Bronchial epithelial cell (primary cell): ENCODE results near the gene ANKS1A. TPM values are rescaled to one million over a fixed set of nuclear protein-coding genes. Genes with fewer than 3 reads are reported as not detected.
A peak's percentile ranks its signal among the peaks of the same experiment; 100 is the strongest.
"Not testable (repeated sequence)": the region's sequence is repeated elsewhere in the genome, so short reads cannot be mapped to it uniquely, and the experiment has no call there.

Source experiments
- DNase-seq: peaks from one replicate; pipeline ENCODE4 v3.0.0-alpha.2; 2010; ENCODE audit warnings: low read depth
- FAIRE-seq: peaks from 2 replicates; lab custom pipeline; 2011; peaks lifted over from hg19 to GRCh38; lab: Jason Lieb, UNC
- H3K27me3 ChIP-seq: 2 replicates; pipeline ENCODE4 v1.5.1; 2011; ENCODE audit warnings: low read length; ENCODE audit not compliant: control insufficient read depth, insufficient read depth
- H3K36me3 ChIP-seq: 2 replicates; pipeline ENCODE4 v1.5.1; 2011; ENCODE audit warnings: low read length; ENCODE audit not compliant: control insufficient read depth, insufficient read depth
- H3K4me3 ChIP-seq: 2 replicates; pipeline ENCODE4 v1.5.1; 2011; ENCODE audit warnings: mild to moderate bottlenecking, low read depth, low read length, control low read depth
- CTCF ChIP-seq: IDR thresholded peaks from 2 replicates; pipeline ENCODE4 v1.5.1; 2011; ENCODE audit warnings: mild to moderate bottlenecking, moderate library complexity, low read length, control low read depth, inconsistent platforms; ENCODE audit not compliant: insufficient read depth, severe bottlenecking
- total RNA-seq: library from RNA; depleted of rRNA; stranded (reverse); fragments of >200 nt; gene quantifications from 2 replicates; pipeline ENCODE4 v1.2.1, GENCODE V29; 2014

Gene ANKS1A
- total RNA-seq, 1 donor from 2014 or later, result 9.5 TPM

GRCh38 chr6:35124356-35124755 lies 235.3 kb downstream of the ANKS1A start:
- peak; percentile 60 for DNase-seq
- no peak overlapping the region for H3K4me3 ChIP-seq
- H3K36me3 ChIP-seq, result no peaks in the 10 kb centered on the region
- no peak for TF ChIP-seq CTCF
- H3K27me3 ChIP-seq, result no peaks in the 10 kb centered on the region
- no peak for FAIRE-seq

GRCh38 chr6:35128042-35128441 lies 239.0 kb downstream of the ANKS1A start:
- Histone ChIP-seq H3K4me3 (no peak overlapping the region), H3K27me3 (no peaks in the 10 kb centered on the region), H3K36me3 (no peaks in the 10 kb centered on the region)
- DNase-seq, result no peak
- no peak for TF ChIP-seq CTCF
- FAIRE-seq, result no peak

GRCh38 chr6:35128496-35128895 lies 239.4 kb downstream of the ANKS1A start:
- DNase-seq (no peak), FAIRE-seq (no peak)
- H3K36me3 ChIP-seq, result no peaks in the 10 kb centered on the region
- H3K27me3 ChIP-seq, result no peaks in the 10 kb centered on the region
- no peak for TF ChIP-seq CTCF
- no peak overlapping the region for H3K4me3 ChIP-seq

- Histone ChIP-seq H3K27me3 (no peaks in the 10 kb centered on the region), H3K4me3 (no peak overlapping the region), H3K36me3 (no peaks in the 10 kb centered on the region)
- DNase-seq (no peak), FAIRE-seq (no peak)
- TF ChIP-seq CTCF, result no peak
Observed at GRCh38 chr6:35136185-35136584, 247.1 kb downstream of the ANKS1A start.

GRCh38 chr6:35138191-35138590 lies 249.1 kb downstream of the ANKS1A start:
- not testable (repeated sequence) for FAIRE-seq, DNase-seq

GRCh38 chr6:35139470-35139869 lies 250.4 kb downstream of the ANKS1A start:
- DNase-seq (no peak), FAIRE-seq (no peak)
- no peaks in the 10 kb centered on the region for H3K36me3 ChIP-seq
- TF ChIP-seq CTCF, result no peak
- H3K27me3 ChIP-seq, result peaks cover 2% of the 10 kb centered on the region
- H3K4me3 ChIP-seq, result no peak overlapping the region

More at GRCh38 chr6:35138191-35138590, 249.1 kb downstream of the ANKS1A start:
- H3K4me3 ChIP-seq, H3K36me3 ChIP-seq, H3K27me3 ChIP-seq: not testable (repeated sequence)
